NOMO-1 treated with dmso at 0.1 percent for 144 hours (cell line): ENCODE data around the gene APOC3.

ENCODE experiments used
- DNase-seq: peaks from one replicate; lab custom pipeline; 2025; ENCODE audit not compliant: unreplicated experiment; lab: John Stamatoyannopoulos, UW

The APOC3 gene

GRCh38 chr11:116847612-116848011, 17.9 kb downstream of the APOC3 start:
- DNase-seq, result no peak

GRCh38 chr11:116849060-116849459, 19.4 kb downstream of the APOC3 start:
- DNase-seq, result no peak

- no peak for DNase-seq
Observed at GRCh38 chr11:116849486-116849885, 19.8 kb downstream of the APOC3 start.

GRCh38 chr11:116851626-116852025, 21.9 kb downstream of the APOC3 start:
- peak; percentile 58 for DNase-seq

GRCh38 chr11:116852261-116853031, 22.7 kb downstream of the APOC3 start:
- no peak for DNase-seq

GRCh38 chr11:116853461-116854073, 23.9 kb downstream of the APOC3 start:
- DNase-seq, result peak; percentile 79

GRCh38 chr11:116855413-116855812, 25.7 kb downstream of the APOC3 start:
- no peak for DNase-seq

GRCh38 chr11:116856423-116856822, 26.7 kb downstream of the APOC3 start:
- DNase-seq, result no peak

- no peak for DNase-seq
Observed at GRCh38 chr11:116857316-116857715, 27.6 kb downstream of the APOC3 start.

- no peak for DNase-seq
Observed at GRCh38 chr11:116857936-116858335, 28.2 kb downstream of the APOC3 start.

- DNase-seq, result no peak
Observed at GRCh38 chr11:116859175-116859574, 29.5 kb downstream of the APOC3 start.

GRCh38 chr11:116860303-116860702, 30.6 kb downstream of the APOC3 start:
- no peak for DNase-seq

- DNase-seq, result no peak
Observed at GRCh38 chr11:116861539-116861938, 31.8 kb downstream of the APOC3 start.

- DNase-seq, result no peak
Observed at GRCh38 chr11:116862185-116862584, 32.5 kb downstream of the APOC3 start.

GRCh38 chr11:116862951-116863350, 33.2 kb downstream of the APOC3 start:
- DNase-seq, result no peak

GRCh38 chr11:116864531-116864930, 34.8 kb downstream of the APOC3 start:
- no peak for DNase-seq

- no peak for DNase-seq
Observed at GRCh38 chr11:116865696-116866095, 36.0 kb downstream of the APOC3 start.

- DNase-seq, result no peak
Observed at GRCh38 chr11:116866804-116867455, 37.2 kb downstream of the APOC3 start.

GRCh38 chr11:116867619-116868018, 37.9 kb downstream of the APOC3 start:
- no peak for DNase-seq

- no peak for DNase-seq
Observed at GRCh38 chr11:116868066-116868465, 38.4 kb downstream of the APOC3 start.

GRCh38 chr11:116869610-116870009, 39.9 kb downstream of the APOC3 start:
- no peak for DNase-seq

- DNase-seq, result no peak
Observed at GRCh38 chr11:116870054-116870453, 40.3 kb downstream of the APOC3 start.
